ENCODE measurements around the gene FBLN2.

GRCh38 chr3:13509816-13510192, 39.1 kb upstream of the FBLN2 start:
- TF ChIP-seq CTCF (IDR thresholded peaks at IDR 0.05) = no peak
- TF ChIP-seq POLR2A (IDR thresholded peaks at IDR 0.05) = no peak
- TF ChIP-seq POLR2AphosphoS5 (IDR thresholded peaks at IDR 0.05) = no peak

All from suprapubic skin (tissue), 4 donors.